22Rv1 (cell line): ENCODE measurements around the gene TCEAL2.
A peak's percentile ranks its signal among the peaks of the same experiment; 100 is the strongest.
"Not testable (repeated sequence)": the region's sequence is repeated elsewhere in the genome, so short reads cannot be mapped to it uniquely, and the experiment has no call there.

ENCODE experiments used
- H3K27ac ChIP-seq: fragments of 450-650 bp; 2 replicates; pipeline ENCODE4 v1.5.1; 2017
- CTCF ChIP-seq: fragments of 450-650 bp; IDR thresholded peaks from 2 replicates; pipeline ENCODE4 v1.5.1; 2017; ENCODE audit warnings: mild to moderate bottlenecking
- ZFX ChIP-seq: fragments of 450-650 bp; IDR thresholded peaks from 2 replicates; pipeline ENCODE4 v1.6.1; 2017; ENCODE audit warnings: antibody characterized with exemption, borderline replicate concordance

TCEAL2 gene

GRCh38 chrX:102125436-102125835 is at the start of gene TCEAL2:
TCEAL2 (plus strand) TSS chrX:102125679; CDS start chrX:102126831, 1,152 bp downstream.
- H3K27ac ChIP-seq = not testable (repeated sequence)

- no peak for TF ChIP-seq ZFX
- TF ChIP-seq CTCF = no peak
- no peak overlapping the region for H3K27ac ChIP-seq
These were observed 48.1 kb upstream of the TCEAL2 start for GRCh38 chrX:102077426-102077825.

- TF ChIP-seq ZFX (no peak), CTCF (0 out of 2 replicates have a peak, but pooled peaks have one; percentile 8)
- H3K27ac ChIP-seq = no peak overlapping the region
These were observed 39.8 kb upstream of the TCEAL2 start for GRCh38 chrX:102085706-102086105.

GRCh38 chrX:102113367-102113766 is 12.1 kb upstream of the TCEAL2 start:
- no peak for TF ChIP-seq CTCF
- TF ChIP-seq ZFX = no peak
- H3K27ac ChIP-seq = no peak overlapping the region

- TF ChIP-seq ZFX (no peak), CTCF (no peak)
- no peak overlapping the region for H3K27ac ChIP-seq
These were observed 9.7 kb upstream of the TCEAL2 start for GRCh38 chrX:102115748-102116147.

GRCh38 chrX:102125014-102125413 is 465 bp upstream of the TCEAL2 start:
- H3K27ac ChIP-seq = not testable (repeated sequence)

- not testable (repeated sequence) for H3K27ac ChIP-seq
These were observed 770 bp downstream of the TCEAL2 start for GRCh38 chrX:102126080-102126818.

GRCh38 chrX:102126863-102127262 is 1.4 kb downstream of the TCEAL2 start:
- H3K27ac ChIP-seq = no peak overlapping the region
- TF ChIP-seq CTCF (no peak), ZFX (no peak)

GRCh38 chrX:102129473-102129872 is 4.0 kb downstream of the TCEAL2 start:
- peak; percentile 48 for TF ChIP-seq CTCF
- no peak for TF ChIP-seq ZFX
- H3K27ac ChIP-seq = no peak overlapping the region
